GM18507 (cell line): ENCODE results near the gene CPED1.
A peak's percentile ranks its signal among the peaks of the same experiment; 100 is the strongest.
"Not testable (repeated sequence)": the region's sequence is repeated elsewhere in the genome, so short reads cannot be mapped to it uniquely, and the experiment has no call there.

Experiments
- DNase-seq: peaks from one replicate; pipeline ENCODE4 v3.0.0; 2011; ENCODE audit warnings: low read depth; ENCODE audit not compliant: insufficient read length; ENCODE audit errors: extremely low spot score
- FAIRE-seq: peaks from 2 replicates; lab custom pipeline; 2011; peaks lifted over from hg19 to GRCh38; lab: Jason Lieb, UNC

The CPED1 gene

GRCh38 chr7:121109145-121109544 is 120.6 kb downstream of the CPED1 start:
- DNase-seq (no peak), FAIRE-seq (no peak)

GRCh38 chr7:121113288-121113687 is 124.8 kb downstream of the CPED1 start:
- no peak for FAIRE-seq

GRCh38 chr7:121116396-121116795 is 127.9 kb downstream of the CPED1 start:
- DNase-seq (no peak), FAIRE-seq (no peak)

More at GRCh38 chr7:121113288-121113687, 124.8 kb downstream of the CPED1 start:
- no peak for DNase-seq

- no peak for DNase-seq
- no peak for FAIRE-seq
Measured at GRCh38 chr7:121119047-121119446, 130.5 kb downstream of the CPED1 start.

GRCh38 chr7:121123032-121123431 is 134.5 kb downstream of the CPED1 start:
- FAIRE-seq = no peak

DNA sequence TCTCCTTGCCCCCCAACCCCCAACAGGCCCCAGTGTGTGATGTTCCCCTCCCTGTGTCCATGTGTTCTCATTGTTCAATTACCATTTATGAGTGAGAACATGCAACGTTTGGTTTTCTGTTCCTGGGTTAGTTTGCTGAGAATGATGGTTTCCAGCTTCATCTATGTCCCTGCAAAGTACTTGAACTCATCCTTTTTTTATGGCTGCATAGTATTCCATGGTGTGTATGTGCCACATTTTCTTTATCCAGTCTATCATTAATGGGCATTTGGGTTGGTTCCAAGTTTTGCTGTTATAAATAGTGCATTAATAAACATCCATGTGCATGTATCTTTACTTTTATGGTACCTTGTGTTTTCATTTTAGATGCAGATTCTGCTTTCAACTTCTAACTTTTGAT is 136.9 kb downstream of the CPED1 start:
- not testable (repeated sequence) for FAIRE-seq, DNase-seq

More at GRCh38 chr7:121123032-121123431, 134.5 kb downstream of the CPED1 start:
- no peak for DNase-seq

DNA sequence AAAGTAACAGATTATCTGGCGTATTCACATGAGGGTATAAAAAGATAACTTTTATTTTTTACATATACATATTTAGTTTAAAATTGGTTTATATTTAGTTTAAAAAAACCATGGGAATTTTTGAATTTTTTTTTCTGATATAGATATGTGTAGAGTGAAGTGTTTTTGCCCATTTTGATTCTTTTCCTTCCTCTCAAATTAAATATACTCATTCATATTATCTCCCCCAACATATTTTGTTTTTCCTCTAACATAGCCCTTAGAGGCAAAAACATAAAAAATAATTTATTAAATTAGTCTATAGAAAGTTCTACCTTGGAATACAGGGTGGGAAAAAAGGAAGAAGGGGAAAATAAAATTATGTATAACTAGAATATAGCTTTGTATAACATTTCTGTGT is 137.7 kb downstream of the CPED1 start:
- no peak for DNase-seq
- FAIRE-seq = no peak

GRCh38 chr7:121126801-121127534 is 138.5 kb downstream of the CPED1 start:
- DNase-seq = no peak
- peak; percentile 56 for FAIRE-seq

- DNase-seq (no peak), FAIRE-seq (no peak)
Measured at GRCh38 chr7:121132940-121133339, 144.4 kb downstream of the CPED1 start.

DNA sequence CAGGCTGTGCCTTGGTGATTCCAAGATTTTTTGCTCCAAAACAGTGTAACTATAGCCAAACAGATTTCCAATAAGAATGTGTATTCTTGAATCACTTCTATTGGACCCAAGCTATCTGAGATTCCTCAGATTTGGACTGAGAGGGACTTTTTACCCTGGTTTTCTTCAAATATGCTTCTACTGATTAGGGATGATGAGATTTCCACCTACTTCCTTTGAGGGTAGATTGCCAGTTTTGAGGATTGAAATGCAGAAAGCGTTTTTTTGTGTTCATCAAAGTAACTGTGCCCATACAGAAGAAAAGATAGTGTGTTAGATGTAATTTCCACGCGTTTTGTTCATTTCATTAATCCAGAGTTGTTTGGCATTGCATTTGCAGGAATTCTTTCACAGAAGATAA is 144.9 kb downstream of the CPED1 start:
- DNase-seq (no peak), FAIRE-seq (no peak)

GRCh38 chr7:121137580-121137979 is 149.1 kb downstream of the CPED1 start:
- DNase-seq (no peak), FAIRE-seq (no peak)

DNA sequence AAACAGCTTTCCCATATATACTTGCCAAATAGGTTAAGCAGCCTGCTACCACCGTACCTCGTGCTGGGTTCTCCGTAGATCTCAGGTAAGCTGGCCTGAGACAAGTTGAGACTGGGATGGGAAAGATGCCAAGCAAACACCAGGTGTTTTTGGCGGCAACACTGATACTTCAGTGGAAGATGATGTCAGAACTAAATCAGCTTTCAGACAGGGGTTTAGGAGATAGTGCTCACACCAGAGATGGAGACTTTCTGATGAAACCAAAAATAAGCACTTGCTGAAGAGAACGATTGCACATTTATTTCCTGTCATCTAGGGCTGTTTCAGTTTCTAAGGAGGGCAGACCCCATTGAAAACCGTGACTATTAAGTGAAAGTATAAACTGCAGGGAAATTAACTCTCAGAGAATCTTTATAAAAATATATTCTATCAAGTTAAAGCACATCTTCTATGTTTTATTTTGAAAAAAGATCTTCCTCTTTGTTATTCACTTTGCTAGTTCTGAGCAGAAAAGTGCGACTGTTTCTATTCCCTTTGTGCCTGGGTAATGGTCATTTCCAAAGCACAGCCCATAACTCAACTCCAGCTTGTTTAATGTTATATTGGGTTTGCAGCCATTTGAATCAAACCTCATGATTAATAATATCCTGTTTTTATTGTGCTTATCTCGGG is 149.9 kb downstream of the CPED1 start:
- FAIRE-seq (peak; percentile 93), DNase-seq (peak; percentile 4)

- no peak for FAIRE-seq
Measured at GRCh38 chr7:121139427-121139826, 150.9 kb downstream of the CPED1 start.

GRCh38 chr7:121140790-121141189 is 152.3 kb downstream of the CPED1 start:
- FAIRE-seq = peak; percentile 15
- no peak for DNase-seq

More at GRCh38 chr7:121139427-121139826, 150.9 kb downstream of the CPED1 start:
- DNase-seq = no peak

DNA sequence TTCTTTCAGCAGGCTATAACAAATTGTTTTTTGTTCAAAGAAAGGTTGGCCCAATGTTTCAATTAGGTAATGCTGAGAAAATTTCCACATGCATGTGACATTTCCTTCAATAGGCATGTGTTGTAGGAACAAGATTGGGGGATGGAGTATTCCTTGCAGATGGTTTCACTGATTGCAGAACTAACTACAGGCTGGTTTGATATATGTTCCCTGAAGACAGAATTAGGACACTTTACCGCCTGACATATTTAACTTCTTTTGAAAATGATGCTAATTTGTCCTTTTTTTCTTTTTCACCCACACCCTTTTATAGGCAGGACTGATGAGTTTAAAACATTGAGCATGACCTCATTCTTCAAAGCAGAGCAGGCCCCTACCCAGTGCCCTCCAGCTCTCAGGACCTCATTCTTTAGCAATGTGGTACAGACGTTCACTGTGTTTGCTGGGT is 163.3 kb downstream of the CPED1 start:
- DNase-seq = no peak
- FAIRE-seq = no peak

DNA sequence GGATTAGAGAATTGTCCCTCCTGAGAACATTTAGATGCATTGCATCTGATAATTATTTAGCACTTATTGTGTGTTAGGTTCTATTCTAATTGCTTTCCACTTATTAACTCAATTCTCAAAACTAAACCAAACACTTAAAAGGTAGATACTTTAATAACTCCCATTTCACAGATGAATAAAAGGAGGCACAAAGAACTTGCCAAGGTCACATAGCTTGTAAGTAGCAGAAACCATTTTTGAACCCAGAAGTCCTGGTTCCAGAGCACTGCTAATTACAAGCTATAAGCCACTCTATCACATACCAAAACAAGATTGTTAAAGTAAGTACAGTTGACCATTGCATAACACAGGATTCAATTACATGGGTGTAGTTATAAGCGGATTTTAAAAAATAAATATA is 164.9 kb downstream of the CPED1 start:
- no peak for DNase-seq
- FAIRE-seq = no peak

- FAIRE-seq = no peak
- DNase-seq = no peak
Measured at GRCh38 chr7:121153995-121154394, 165.5 kb downstream of the CPED1 start.

DNA sequence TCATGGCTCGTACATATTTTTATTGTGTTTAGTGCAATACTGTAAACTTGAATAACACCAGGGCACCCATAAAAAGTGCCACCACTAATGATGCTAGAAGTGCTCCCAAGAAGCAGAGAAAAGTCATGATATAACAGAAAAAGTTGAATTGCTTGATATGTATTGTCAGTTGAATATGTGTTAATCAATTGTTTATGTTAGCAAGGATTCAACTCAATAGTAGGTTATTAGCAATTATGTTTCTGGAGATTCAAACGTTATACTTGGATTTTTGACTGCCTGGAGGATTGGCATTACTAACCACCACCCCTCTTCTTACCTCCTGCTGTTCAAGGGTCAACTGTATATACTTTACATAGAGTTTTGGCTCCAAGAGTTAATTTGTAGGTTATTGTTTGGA is 168.3 kb downstream of the CPED1 start:
- no peak for DNase-seq
- FAIRE-seq = no peak

DNA sequence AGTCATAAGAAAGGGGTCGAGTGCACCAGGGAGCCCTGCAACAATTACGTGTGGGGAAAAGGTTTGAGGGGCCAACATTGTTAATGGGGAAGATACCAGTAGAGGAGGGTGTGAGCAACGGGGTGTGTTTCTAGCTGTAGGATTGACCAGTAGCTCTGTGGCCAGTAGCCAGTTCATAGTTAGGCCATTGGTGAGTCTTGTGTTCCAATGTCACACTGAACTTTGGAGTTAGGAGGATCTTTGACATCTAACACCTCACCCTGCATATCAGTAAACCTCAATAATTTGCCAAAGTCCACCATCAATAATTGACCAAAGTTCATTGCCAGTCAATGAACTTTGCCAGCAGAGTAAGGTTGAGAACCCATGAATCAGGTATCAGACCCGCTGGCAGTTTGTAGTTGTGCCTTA is 168.8 kb downstream of the CPED1 start:
- DNase-seq = no peak
- no peak for FAIRE-seq

GRCh38 chr7:121157885-121158590 is 169.5 kb downstream of the CPED1 start:
- FAIRE-seq (no peak), DNase-seq (no peak)
